ENCODE measurements around the gene LHX3. TPM values are rescaled to one million over a fixed set of nuclear protein-coding genes. Genes with fewer than 3 reads are reported as not detected.

The LHX3 gene
- total RNA-seq, 2 donors from 2014 or later, result 0.16 TPM; not detected in 1

DNA sequence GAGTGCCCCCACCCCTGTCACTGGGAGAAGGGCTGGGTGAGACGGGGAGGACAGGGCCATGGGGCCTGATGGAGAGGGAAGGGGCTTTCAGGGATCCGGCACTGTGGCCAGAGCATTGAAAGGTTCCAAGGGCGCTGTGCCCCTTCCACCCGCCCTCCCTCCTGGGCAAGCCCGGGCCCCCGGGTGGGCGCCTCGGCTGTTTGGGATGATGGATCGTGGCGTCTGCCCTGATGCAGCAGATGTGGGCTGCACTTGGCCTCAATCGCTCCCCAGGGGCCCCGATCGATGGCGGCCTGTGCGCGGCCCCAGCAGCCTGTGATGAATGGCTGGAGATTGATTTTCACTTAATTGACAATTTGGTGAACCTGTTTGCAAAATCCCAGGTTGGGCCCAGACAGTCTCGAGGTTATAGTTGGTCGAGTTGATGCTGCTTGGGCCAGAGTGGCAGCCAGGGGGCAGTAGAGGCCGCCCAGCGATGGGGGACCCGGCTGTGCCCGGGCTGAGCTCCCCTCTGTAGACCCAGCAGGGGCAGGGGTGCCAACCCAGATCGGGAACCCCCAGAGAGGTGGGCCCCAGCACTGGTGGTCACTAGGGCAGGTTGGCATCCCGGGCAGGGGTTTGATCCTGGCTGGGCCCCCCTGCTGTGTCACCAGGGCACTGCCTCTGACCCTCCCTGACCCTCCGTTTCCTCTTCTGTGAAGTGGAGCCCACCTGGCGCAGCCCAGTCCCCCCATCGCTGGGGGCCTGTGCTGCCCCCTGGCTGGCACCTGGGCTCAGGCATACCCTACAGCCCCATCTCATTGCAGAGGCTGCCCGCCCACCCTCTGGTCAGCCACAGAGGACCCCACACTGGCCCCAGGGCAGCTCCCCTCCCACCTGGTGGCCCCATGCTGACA lies 34.7 kb downstream of the LHX3 start:
- TF ChIP-seq, protein P1, sequence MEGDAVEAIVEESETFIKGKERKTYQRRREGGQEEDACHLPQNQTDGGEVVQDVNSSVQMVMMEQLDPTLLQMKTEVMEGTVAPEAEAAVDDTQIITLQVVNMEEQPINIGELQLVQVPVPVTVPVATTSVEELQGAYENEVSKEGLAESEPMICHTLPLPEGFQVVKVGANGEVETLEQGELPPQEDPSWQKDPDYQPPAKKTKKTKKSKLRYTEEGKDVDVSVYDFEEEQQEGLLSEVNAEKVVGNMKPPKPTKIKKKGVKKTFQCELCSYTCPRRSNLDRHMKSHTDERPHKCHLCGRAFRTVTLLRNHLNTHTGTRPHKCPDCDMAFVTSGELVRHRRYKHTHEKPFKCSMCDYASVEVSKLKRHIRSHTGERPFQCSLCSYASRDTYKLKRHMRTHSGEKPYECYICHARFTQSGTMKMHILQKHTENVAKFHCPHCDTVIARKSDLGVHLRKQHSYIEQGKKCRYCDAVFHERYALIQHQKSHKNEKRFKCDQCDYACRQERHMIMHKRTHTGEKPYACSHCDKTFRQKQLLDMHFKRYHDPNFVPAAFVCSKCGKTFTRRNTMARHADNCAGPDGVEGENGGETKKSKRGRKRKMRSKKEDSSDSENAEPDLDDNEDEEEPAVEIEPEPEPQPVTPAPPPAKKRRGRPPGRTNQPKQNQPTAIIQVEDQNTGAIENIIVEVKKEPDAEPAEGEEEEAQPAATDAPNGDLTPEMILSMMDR (IDR thresholded peaks at IDR 0.05), result peak in 1 of 2 donors; percentile 72
- H3K27me3 ChIP-seq, result no peaks in the 10 kb centered on the region

DNA sequence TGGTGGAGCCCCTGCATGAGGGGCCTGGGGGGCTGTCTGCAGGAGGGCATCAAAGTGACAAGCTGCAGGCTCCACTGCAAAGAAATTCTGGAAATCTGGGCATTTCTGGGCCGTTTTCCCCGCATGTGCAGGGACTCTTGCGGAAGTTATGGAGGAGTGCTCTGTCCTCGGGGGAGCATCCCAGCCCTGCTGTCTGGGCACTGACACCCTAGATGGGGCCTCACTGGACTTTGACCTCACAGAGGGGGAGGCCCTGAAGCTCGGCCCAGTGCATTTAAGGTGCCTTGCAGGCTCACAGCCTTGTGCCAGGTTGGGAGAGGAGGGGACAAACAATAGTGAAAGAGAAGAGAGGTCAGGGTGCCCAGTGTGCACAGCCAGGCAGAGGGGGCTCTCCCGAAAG lies 35.4 kb downstream of the LHX3 start:
- Histone ChIP-seq H3K27me3 (no peaks in the 10 kb centered on the region), H3K4me3 (no peak overlapping the region), H3K27ac (no peak overlapping the region), H3K4me1 (no peaks in the 10 kb centered on the region), H3K36me3 (no peaks in the 10 kb centered on the region), H3K9me3 (no peaks in the 10 kb centered on the region)
- DNase-seq (ENCODE audit: low spot score), result no peak
- TF ChIP-seq, protein P1 (IDR thresholded peaks at IDR 0.05), result no peak

More for the DNA sequence above, 34.7 kb downstream of the LHX3 start:
- H3K9me3 ChIP-seq, result no peaks in the 10 kb centered on the region
- no peaks in the 10 kb centered on the region for H3K4me1 ChIP-seq
- no peak overlapping the region for H3K27ac ChIP-seq
- H3K36me3 ChIP-seq, result no peaks in the 10 kb centered on the region
- DNase-seq (ENCODE audit: low spot score), result no peak
- no peak overlapping the region for H3K4me3 ChIP-seq

DNA sequence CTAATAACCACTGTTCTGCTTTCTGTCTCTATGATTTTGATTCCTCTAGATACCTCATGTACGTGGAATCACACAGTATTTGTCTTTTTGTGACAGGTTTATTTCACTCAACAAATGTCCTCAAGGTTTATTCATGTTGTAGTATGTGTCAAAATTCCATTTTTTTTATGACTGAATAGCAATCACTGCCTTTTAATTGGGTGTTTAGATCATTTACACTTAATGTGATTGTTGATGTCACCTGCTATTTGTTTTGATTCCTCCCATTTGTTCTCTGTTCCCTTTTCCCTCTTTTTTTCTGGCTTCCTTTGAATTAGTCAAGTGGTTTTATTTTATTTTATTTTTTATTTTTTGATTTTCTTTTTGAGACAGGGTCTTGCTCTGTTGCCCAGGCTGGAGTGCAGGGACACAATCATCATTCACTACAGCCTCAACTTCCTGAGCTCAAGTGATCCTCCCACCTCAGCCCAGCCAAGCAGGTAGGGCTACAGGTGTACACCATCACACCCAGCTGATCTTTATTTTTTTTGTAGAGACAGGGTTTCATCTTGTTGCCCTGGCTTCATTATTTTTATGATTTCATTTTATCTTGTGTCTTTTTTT lies 41.6 kb downstream of the LHX3 start:
- H3K36me3 ChIP-seq, result no peaks in the 10 kb centered on the region
- H3K4me1 ChIP-seq, result no peaks in the 10 kb centered on the region
- DNase-seq (ENCODE audit: low spot score), result no peak
- no peaks in the 10 kb centered on the region for H3K27me3 ChIP-seq
- no peak overlapping the region for H3K4me3 ChIP-seq
- no peak overlapping the region for H3K27ac ChIP-seq
- TF ChIP-seq, protein P1 (IDR thresholded peaks at IDR 0.05), result no peak
- H3K9me3 ChIP-seq, result peaks cover 0 to 8% of the 10 kb centered on the region in 2 donors

DNA sequence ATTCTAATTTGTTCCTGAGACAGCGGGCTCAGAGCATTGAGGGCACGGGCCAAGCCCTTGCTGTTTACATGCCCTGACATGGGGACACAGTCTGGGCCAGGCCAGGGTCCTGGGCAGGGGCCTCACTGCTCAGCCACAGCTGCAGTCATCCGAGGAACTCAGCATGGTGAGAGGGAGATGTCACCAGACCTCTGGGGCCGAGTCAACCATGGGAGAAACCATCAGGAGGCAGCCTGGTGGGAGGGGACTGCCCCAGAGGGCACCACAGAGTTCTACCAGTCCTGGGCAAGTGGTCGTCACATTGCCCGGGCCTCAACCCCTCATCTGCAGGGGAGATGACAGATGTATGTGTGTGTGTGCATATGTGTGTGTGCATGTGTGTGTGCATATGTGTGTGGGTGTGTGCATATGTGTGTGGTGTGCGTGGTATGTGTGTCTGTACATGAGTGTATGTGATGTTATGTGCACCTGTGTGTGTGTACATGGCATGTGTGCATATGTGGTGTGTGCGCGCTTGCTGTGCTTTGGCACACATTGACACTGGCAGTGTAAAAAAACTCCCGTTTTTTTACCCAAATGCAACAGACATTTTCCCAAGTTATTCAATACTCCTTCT lies 43.8 kb downstream of the LHX3 start:
- no peaks in the 10 kb centered on the region for H3K27me3 ChIP-seq
- no peak overlapping the region for H3K4me3 ChIP-seq
- no peak overlapping the region for H3K27ac ChIP-seq
- peaks cover 0 to 8% of the 10 kb centered on the region in 2 donors for H3K9me3 ChIP-seq
- H3K4me1 ChIP-seq, result no peaks in the 10 kb centered on the region
- no peaks in the 10 kb centered on the region for H3K36me3 ChIP-seq
- no peak for DNase-seq (ENCODE audit: low spot score)
- TF ChIP-seq, protein P1 (IDR thresholded peaks at IDR 0.05), result no peak

DNA sequence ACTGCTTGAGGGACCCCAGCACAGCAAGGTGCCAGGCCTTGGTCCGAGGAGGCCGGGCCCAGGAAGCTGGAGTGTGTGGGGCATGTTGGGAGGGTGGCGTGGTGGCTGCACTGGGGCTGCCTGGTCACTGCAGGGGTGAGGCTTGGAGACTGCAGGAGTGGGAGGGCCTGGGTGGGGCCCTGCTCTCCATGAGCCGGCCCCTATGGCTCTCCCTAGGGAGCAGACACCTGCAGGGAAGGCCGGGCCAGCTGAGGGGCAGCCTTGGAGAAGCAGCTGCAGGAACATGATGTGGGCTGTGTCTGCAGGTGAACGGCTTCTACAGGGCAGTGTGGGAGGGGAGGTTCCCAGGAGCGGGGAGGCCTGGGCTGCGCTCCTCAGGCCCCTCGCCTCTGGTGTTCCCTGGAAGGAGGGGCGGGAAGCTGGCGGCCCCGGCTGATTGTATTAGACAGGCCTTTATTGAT lies 44.5 kb downstream of the LHX3 start:
- H3K27me3 ChIP-seq, result no peaks in the 10 kb centered on the region
- no peak overlapping the region for H3K4me3 ChIP-seq
- H3K9me3 ChIP-seq, result peaks cover 0 to 8% of the 10 kb centered on the region in 2 donors
- DNase-seq (ENCODE audit: low spot score), result no peak
- H3K36me3 ChIP-seq, result no peaks in the 10 kb centered on the region
- TF ChIP-seq, protein P1 (IDR thresholded peaks at IDR 0.05), result no peak
- no peak overlapping the region for H3K27ac ChIP-seq
- H3K4me1 ChIP-seq, result no peaks in the 10 kb centered on the region

Measured in right atrium auricular region (tissue), 2 donors.